Neural progenitor cell (in vitro differentiated cells): ENCODE measurements around the gene KIF16B. TPM values are rescaled to one million over a fixed set of nuclear protein-coding genes. Genes with fewer than 3 reads are reported as not detected.

ENCODE experiments used
- DNase-seq: peaks from one replicate; pipeline ENCODE4 v3.0.0-alpha.2; 2016; ENCODE audit warnings: low spot score
- H2AFZ ChIP-seq: fragments of 200-600 bp; sonication (generic); replicated peaks from 2 replicates; pipeline ENCODE4 v1.6.1; 2016; ENCODE audit warnings: antibody characterized with exemption
- H3F3A ChIP-seq: fragments of 200-600 bp; sonication (generic); 2 replicates; pipeline ENCODE4 v1.6.1; 2016; ENCODE audit warnings: antibody characterized with exemption, low read depth
- H3K27ac ChIP-seq: fragments of 200-600 bp; sonication (generic); 2 replicates; pipeline ENCODE4 v1.5.1; 2016; ENCODE audit warnings: mild to moderate bottlenecking
- H3K27me3 ChIP-seq: fragments of 200-600 bp; sonication (generic); 2 replicates; pipeline ENCODE4 v1.6.1; 2016; ENCODE audit warnings: mild to moderate bottlenecking, moderate library complexity
- H3K36me3 ChIP-seq: fragments of 200-600 bp; sonication (generic); 2 replicates; pipeline ENCODE4 v1.5.1; 2016
- H3K4me1 ChIP-seq: fragments of 200-600 bp; sonication (generic); 2 replicates; pipeline ENCODE4 v1.6.1; 2016; ENCODE audit warnings: mixed run types
- H3K4me2 ChIP-seq: fragments of 200-600 bp; sonication (generic); 2 replicates; pipeline ENCODE4 v1.6.1; 2016
- H3K4me3 ChIP-seq: fragments of 200-600 bp; sonication (generic); 2 replicates; pipeline ENCODE4 v1.5.1; 2016
- H3K79me2 ChIP-seq: fragments of 200-600 bp; sonication (generic); 2 replicates; pipeline ENCODE4 v1.6.1; 2016; ENCODE audit warnings: low read depth
- H3K9ac ChIP-seq: fragments of 200-600 bp; sonication (generic); 2 replicates; pipeline ENCODE4 v1.6.1; 2016
- H3K9me3 ChIP-seq: fragments of 200-600 bp; sonication (generic); 2 replicates; pipeline ENCODE4 v1.5.1; 2016; ENCODE audit warnings: low read depth
- H4K20me1 ChIP-seq: fragments of 200-600 bp; sonication (generic); 2 replicates; pipeline ENCODE4 v1.6.1; 2016; ENCODE audit warnings: low read depth
- H3K27ac Mint-ChIP-seq: 3 replicates; pipeline ENCODE4 v1.8.0; 2021; ENCODE audit warnings: mixed read lengths
- H3K27me3 Mint-ChIP-seq: 2 replicates; pipeline ENCODE4 v1.8.0; 2022; ENCODE audit warnings: low read depth, mild to moderate bottlenecking, inconsistent platforms, moderate library complexity, mixed read lengths; ENCODE audit not compliant: insufficient read depth
- H3K36me3 Mint-ChIP-seq: 3 replicates; pipeline ENCODE4 v1.8.0; 2021; ENCODE audit warnings: mixed read lengths
- H3K4me1 Mint-ChIP-seq: 3 replicates; pipeline ENCODE4 v1.8.0; 2021; ENCODE audit warnings: mixed read lengths
- H3K4me3 Mint-ChIP-seq: 3 replicates; pipeline ENCODE4 v1.8.0; 2021; ENCODE audit warnings: mild to moderate bottlenecking, moderate library complexity, mixed read lengths
- H3K9me3 Mint-ChIP-seq: 3 replicates; pipeline ENCODE4 v1.8.0; 2020; ENCODE audit warnings: mixed read lengths
- CTCF ChIP-seq: fragments of 200-600 bp; sonication (generic); IDR thresholded peaks from 2 replicates; pipeline ENCODE4 v1.5.1; 2017; ENCODE audit warnings: antibody characterized with exemption, mild to moderate bottlenecking
- EZH2 ChIP-seq: fragments of 200-600 bp; sonication (generic); IDR thresholded peaks from 2 replicates; pipeline ENCODE4 v1.6.1; 2017; ENCODE audit warnings: antibody characterized with exemption, mild to moderate bottlenecking, moderate library complexity
- EZH2phosphoT487 ChIP-seq: fragments of 200-600 bp; sonication (generic); IDR thresholded peaks from 2 replicates; pipeline ENCODE4 v1.6.1; 2017; ENCODE audit warnings: antibody characterized with exemption
- total RNA-seq: library from RNA; depleted of rRNA; stranded (reverse); fragments of >200 nt; gene quantifications from 2 replicates; pipeline ENCODE4 v1.2.3, GENCODE V29; 2015; ENCODE audit warnings: low replicate concordance

The KIF16B gene
- total RNA-seq, 1 donor from 2014 or later: 15.5 TPM

GRCh38 chr20:16533502-16533901 is 39.7 kb downstream of the KIF16B start:
- no peaks in the 10 kb centered on the region for H3K4me1 Mint-ChIP-seq
- H3K9ac ChIP-seq: no peak overlapping the region
- H3K27me3 ChIP-seq: no peaks in the 10 kb centered on the region
- no peaks in the 10 kb centered on the region for H3F3A ChIP-seq
- H4K20me1 ChIP-seq: no peaks in the 10 kb centered on the region
- H3K27ac Mint-ChIP-seq: no peak overlapping the region
- TF ChIP-seq EZH2phosphoT487 (no peak), CTCF (no peak), EZH2 (no peak)
- H3K4me3 Mint-ChIP-seq: no peak overlapping the region
- H3K36me3 Mint-ChIP-seq: peaks cover 2% of the 10 kb centered on the region
- no peaks in the 10 kb centered on the region for H3K9me3 Mint-ChIP-seq
- no peak for DNase-seq
- H3K9me3 ChIP-seq: no peaks in the 10 kb centered on the region
- H2AFZ ChIP-seq: no peak overlapping the region
- no peaks in the 10 kb centered on the region for H3K36me3 ChIP-seq
- no peak overlapping the region for H3K4me2 ChIP-seq
- H3K27me3 Mint-ChIP-seq: peaks cover 2% of the 10 kb centered on the region
- H3K79me2 ChIP-seq: no peaks in the 10 kb centered on the region
- H3K27ac ChIP-seq: no peak overlapping the region
- no peak overlapping the region for H3K4me3 ChIP-seq
- H3K4me1 ChIP-seq: no peaks in the 10 kb centered on the region

- H3K27ac Mint-ChIP-seq: no peak overlapping the region
These were observed 41.8 kb downstream of the KIF16B start for GRCh38 chr20:16531485-16531884.

GRCh38 chr20:16530201-16530681 is 43.0 kb downstream of the KIF16B start:
- Histone ChIP-seq H3K9ac (no peak overlapping the region), H3K79me2 (no peaks in the 10 kb centered on the region), H3K4me1 (no peaks in the 10 kb centered on the region), H3K4me2 (no peak overlapping the region), H3K4me3 (no peak overlapping the region), H3F3A (no peaks in the 10 kb centered on the region), H2AFZ (no peak overlapping the region), H4K20me1 (no peaks in the 10 kb centered on the region), H3K27ac (no peak overlapping the region), H3K36me3 (no peaks in the 10 kb centered on the region), H3K9me3 (no peaks in the 10 kb centered on the region), H3K27me3 (no peaks in the 10 kb centered on the region)
- Mint-ChIP-seq H3K36me3 (peaks cover 10% of the 10 kb centered on the region), H3K27ac (no peak overlapping the region), H3K9me3 (no peaks in the 10 kb centered on the region), H3K4me3 (no peak overlapping the region), H3K4me1 (no peaks in the 10 kb centered on the region), H3K27me3 (no peaks in the 10 kb centered on the region)
- no peak for TF ChIP-seq EZH2
- no peak for TF ChIP-seq CTCF
- TF ChIP-seq EZH2phosphoT487: no peak
- DNase-seq: no peak

More at GRCh38 chr20:16531485-16531884, 41.8 kb downstream of the KIF16B start:
- H3K27me3 ChIP-seq: no peaks in the 10 kb centered on the region
- no peak overlapping the region for H3K4me2 ChIP-seq
- no peak overlapping the region for H3K4me3 Mint-ChIP-seq
- H4K20me1 ChIP-seq: no peaks in the 10 kb centered on the region
- no peaks in the 10 kb centered on the region for H3F3A ChIP-seq
- no peak overlapping the region for H3K27ac ChIP-seq
- H2AFZ ChIP-seq: no peak overlapping the region
- no peaks in the 10 kb centered on the region for H3K4me1 ChIP-seq
- TF ChIP-seq EZH2phosphoT487: no peak
- no peak for TF ChIP-seq CTCF
- TF ChIP-seq EZH2: no peak
- no peaks in the 10 kb centered on the region for H3K27me3 Mint-ChIP-seq
- DNase-seq: no peak
- peaks cover 4% of the 10 kb centered on the region for H3K36me3 Mint-ChIP-seq
- no peaks in the 10 kb centered on the region for H3K79me2 ChIP-seq
- H3K36me3 ChIP-seq: no peaks in the 10 kb centered on the region
- H3K9me3 Mint-ChIP-seq: no peaks in the 10 kb centered on the region
- H3K4me1 Mint-ChIP-seq: no peaks in the 10 kb centered on the region
- no peak overlapping the region for H3K9ac ChIP-seq
- H3K4me3 ChIP-seq: no peak overlapping the region
- H3K9me3 ChIP-seq: no peaks in the 10 kb centered on the region
